Measurements from ENCODE around the gene TNFRSF1B. TPM values are rescaled to one million over a fixed set of nuclear protein-coding genes. Genes with fewer than 3 reads are reported as not detected.

TNFRSF1B gene
- polyA plus RNA-seq, 3 donors from 2014 or later = 162 to 269 (median 165) TPM

DNA sequence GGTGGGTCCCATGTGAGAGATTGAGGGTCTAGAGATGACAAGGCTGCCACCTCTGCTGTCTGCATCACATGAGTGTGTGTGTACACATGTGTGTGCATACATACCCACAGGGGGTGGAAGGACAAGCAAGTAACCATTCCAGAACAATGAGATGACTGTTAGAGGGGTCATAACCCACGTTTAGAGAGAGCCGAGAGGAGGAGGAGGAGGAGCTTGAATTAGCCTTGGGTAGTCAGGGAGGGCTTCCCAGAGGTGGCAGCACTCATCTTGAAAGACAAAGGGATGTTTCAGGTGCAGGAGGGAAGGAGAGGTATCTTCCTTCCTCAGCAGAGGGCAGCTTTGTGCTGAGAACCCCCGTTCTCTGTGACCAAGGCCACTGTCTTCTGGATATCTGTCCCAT lies 21.3 kb downstream of the TNFRSF1B start:
- no peaks in the 10 kb centered on the region for H3K9me3 Mint-ChIP-seq
- H3K27me3 Mint-ChIP-seq (ENCODE audit: low read depth in 3 of 3) = peaks cover 0 to 12% (median 11%) of the 10 kb centered on the region in 3 donors
- no peak for DNase-seq
- peak overlapping the region; percentile 79 to 93 (median 89) for H3K27ac Mint-ChIP-seq
- H3K36me3 Mint-ChIP-seq = peaks cover 5 to 24% (median 10%) of the 10 kb centered on the region in 3 donors
- H3K4me3 Mint-ChIP-seq = peak overlapping the region in 3 of 5 donors; percentile 12 to 45 (median 21)
- H3K4me1 Mint-ChIP-seq = peaks cover 75% of the 10 kb centered on the region in 2 donors

DNA sequence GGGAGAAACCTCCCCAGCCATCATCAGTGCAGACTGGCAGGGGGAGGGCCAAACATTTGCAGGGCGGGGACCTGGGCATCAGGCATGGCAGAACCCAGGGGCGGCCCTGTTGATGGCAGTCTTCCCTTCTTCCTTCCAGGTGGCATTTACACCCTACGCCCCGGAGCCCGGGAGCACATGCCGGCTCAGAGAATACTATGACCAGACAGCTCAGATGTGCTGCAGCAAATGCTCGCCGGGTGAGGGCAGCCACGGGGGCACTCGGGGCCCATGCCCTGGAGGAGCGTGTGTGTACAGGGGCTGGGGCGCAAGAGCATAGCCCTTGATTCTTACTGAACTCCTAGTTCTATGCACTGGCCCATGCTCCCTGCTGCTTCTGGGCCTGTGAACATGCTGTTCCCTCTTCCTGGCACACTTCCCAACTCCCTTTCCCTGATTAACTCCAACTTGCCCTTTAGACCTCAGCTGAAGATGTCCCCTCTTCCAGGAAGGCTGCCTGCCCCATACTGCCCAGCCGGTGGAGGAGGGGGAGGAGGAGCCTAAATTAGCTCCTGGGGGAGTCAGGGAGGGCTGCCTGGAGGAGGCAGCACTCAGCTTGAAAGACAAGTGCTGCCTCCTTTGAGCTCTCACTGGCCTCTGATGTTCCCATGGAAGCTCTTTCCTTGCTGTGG lies 22.0 kb downstream of the TNFRSF1B start:
- Mint-ChIP-seq H3K9me3 (no peaks in the 10 kb centered on the region), H3K27me3 (ENCODE audit: low read depth in 3 of 3) (peaks cover 0 to 12% (median 10%) of the 10 kb centered on the region in 3 donors), H3K4me1 (peaks cover 71 to 73% of the 10 kb centered on the region in 2 donors), H3K4me3 (no peak overlapping the region), H3K36me3 (peaks cover 5 to 27% (median 10%) of the 10 kb centered on the region in 3 donors), H3K27ac (peak overlapping the region; percentile 66 to 92 (median 84))
- no peak for DNase-seq

DNA sequence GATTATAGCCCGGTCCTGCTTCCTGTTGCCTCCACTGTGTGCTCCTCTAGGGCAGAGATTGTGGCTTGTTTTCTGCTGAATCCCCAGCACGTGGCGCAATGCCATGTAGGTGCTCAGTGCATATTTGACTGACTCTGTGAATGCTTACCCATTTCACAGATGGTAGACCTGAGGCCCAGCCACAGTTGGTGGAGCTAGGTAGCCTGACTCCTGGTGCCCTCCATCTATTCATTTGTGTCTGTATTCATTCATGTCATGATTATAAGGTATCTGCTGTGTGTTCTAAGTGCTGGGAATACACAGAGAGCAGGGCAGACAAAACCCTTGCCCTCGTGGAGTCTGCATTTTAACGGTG lies 22.5 kb downstream of the TNFRSF1B start:
- Mint-ChIP-seq H3K9me3 (no peaks in the 10 kb centered on the region), H3K27ac (peak overlapping the region; percentile 66 to 92 (median 82)), H3K4me3 (no peak overlapping the region), H3K4me1 (peaks cover 71 to 73% of the 10 kb centered on the region in 2 donors), H3K27me3 (ENCODE audit: low read depth in 3 of 3) (peaks cover 0 to 11% (median 7%) of the 10 kb centered on the region in 3 donors), H3K36me3 (peaks cover 5 to 32% (median 15%) of the 10 kb centered on the region in 3 donors)
- DNase-seq = no peak

DNA sequence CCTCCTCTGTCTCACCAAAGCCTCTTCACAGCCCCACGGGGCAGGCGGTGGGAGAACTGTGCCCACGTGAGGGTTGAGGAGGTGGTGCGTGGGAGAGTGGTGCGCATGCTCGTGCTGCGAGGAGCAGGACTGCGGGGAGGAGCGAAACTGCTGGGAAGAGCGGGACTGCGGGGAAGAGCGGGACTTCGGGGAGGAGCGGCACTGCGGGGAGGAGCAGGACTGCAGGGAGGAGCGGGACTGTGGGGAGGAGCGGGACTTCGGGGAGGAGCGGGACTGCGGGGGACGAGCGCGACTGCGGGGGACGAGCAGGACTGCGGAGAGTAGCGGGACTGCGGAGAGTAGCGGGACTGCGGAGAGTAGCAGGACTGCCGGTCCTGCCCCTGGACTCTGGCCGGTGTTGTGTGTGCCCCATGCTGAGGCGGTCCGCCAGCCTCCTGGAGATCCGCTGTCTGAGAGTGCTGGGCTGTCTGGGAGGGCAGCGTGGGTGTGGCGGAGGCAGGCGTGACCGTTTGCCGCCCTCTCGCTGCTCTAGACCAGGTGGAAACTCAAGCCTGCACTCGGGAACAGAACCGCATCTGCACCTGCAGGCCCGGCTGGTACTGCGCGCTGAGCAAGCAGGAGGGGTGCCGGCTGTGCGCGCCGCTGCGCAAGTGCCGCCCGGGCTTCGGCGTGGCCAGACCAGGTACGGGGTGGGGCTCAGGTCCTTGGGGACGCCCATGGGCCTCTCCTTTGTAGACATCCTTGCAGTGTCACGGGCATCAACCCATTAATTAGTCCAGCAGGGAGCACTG lies 24.6 kb downstream of the TNFRSF1B start:
- DNase-seq = no peak
- peak overlapping the region in 3 of 6 donors; percentile 55 to 80 (median 73) for H3K27ac Mint-ChIP-seq

DNA sequence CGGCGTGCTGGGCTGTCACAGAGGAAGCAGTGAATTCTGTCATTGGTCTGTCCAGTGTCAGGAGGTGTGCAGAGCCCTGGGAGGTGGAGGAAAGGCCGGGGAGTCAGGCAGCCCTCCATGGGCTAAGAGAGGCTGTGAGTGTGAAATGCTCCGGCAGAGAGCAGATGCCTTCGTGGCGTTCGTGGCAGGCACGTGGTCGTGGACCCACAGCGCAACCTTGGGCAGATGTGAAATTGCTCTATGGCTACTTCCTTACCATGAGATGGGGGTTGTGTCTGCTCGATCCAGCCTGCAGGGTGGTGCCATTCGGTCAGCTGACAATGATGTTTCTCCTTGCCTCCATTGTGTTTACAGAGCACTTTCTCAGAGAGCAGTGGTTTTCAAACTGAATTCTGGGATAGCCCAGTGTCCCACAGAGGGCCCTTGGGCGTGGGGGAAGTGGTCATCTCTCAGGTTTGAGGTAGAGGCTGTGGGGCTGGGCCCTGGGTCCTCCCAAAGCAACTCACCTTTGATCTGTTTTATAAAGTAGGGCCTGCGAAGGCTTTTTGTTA lies 27.9 kb downstream of the TNFRSF1B start:
- H3K27me3 Mint-ChIP-seq (ENCODE audit: low read depth in 3 of 3) = peaks cover 0 to 13% (median 8%) of the 10 kb centered on the region in 3 donors
- H3K27ac Mint-ChIP-seq = peak overlapping the region; percentile 79 to 93 (median 88)
- peaks cover 6 to 33% (median 19%) of the 10 kb centered on the region in 3 donors for H3K36me3 Mint-ChIP-seq
- no peaks in the 10 kb centered on the region for H3K9me3 Mint-ChIP-seq
- no peak overlapping the region for H3K4me3 Mint-ChIP-seq
- no peak for DNase-seq
- peaks cover 41 to 43% of the 10 kb centered on the region in 2 donors for H3K4me1 Mint-ChIP-seq

More for the DNA sequence above, 24.6 kb downstream of the TNFRSF1B start:
- H3K4me3 Mint-ChIP-seq = no peak overlapping the region
- H3K36me3 Mint-ChIP-seq = peaks cover 10 to 42% (median 24%) of the 10 kb centered on the region in 3 donors
- peaks cover 65 to 66% of the 10 kb centered on the region in 2 donors for H3K4me1 Mint-ChIP-seq
- H3K9me3 Mint-ChIP-seq = no peaks in the 10 kb centered on the region
- H3K27me3 Mint-ChIP-seq (ENCODE audit: low read depth in 3 of 3) = peaks cover 0 to 14% (median 8%) of the 10 kb centered on the region in 3 donors

DNA sequence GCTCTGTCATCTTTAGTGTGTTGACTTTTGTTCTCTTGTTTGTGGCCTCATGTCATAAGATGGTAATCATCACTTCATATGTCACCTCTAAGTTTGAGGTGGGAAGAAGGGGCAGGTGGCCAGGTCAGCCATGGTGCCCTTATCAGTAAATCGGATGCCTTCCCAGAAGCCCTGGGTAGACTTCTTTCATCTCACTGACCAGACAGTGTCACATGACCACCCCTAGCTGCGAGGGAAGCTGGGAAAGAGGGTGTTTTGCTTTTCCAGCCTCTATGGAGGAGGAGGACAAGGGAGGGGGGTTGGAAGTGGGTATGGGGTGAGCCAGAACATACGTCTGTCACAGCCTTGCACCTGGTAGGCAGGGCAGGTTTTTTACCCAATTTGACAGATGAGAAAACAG lies 28.6 kb downstream of the TNFRSF1B start:
- Mint-ChIP-seq H3K27ac (peak overlapping the region; percentile 79 to 93 (median 88)), H3K4me1 (peaks cover 43 to 47% of the 10 kb centered on the region in 2 donors), H3K9me3 (no peaks in the 10 kb centered on the region), H3K36me3 (peaks cover 5 to 30% (median 17%) of the 10 kb centered on the region in 3 donors), H3K27me3 (ENCODE audit: low read depth in 3 of 3) (peaks cover 0 to 13% (median 8%) of the 10 kb centered on the region in 3 donors), H3K4me3 (no peak overlapping the region)
- no peak for DNase-seq

DNA sequence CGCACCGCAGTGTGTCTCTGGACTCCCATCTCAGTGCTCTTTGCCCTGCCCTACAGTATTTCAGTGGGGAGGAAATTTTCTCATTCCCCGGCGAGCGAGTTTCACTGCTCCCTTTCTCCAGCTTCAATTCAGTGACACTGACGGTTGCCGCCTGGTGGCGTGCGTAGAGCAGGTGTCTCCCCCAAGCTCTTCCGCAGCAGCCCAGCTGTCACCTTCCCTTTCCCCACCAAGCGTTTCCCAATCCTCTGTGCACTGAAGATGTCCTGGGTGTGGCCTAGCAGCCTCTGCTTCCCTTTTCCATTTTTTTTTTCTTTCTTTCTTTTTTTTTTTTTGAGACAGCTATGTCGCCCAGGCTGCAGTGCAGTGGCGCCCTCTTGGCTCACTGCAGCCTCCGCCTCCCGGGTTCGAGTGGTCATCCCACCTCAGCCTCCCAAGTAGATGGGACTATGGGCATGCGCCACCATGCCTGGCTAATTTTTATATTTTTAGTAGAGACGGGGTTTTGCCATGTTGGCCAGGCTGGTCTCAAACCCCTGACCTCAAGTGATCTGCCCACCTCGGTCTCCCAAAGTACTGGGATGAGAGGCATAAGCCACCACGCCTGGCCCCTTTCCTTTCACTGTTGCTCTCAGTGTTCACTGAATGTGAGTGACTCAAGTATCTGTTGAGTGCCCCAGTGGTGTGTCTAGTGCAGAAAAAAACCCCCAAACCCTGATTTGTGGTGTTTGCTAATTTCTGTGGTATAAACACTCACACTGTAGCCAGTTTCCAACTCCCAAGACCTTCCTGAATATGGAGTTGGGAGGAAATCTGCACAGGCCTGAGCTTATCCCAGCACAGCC lies 30.1 kb downstream of the TNFRSF1B start:
- DNase-seq = no peak
- H3K27ac Mint-ChIP-seq = peak overlapping the region in 4 of 6 donors; percentile 16 to 71 (median 22)
- H3K36me3 Mint-ChIP-seq = peaks cover 9 to 32% (median 18%) of the 10 kb centered on the region in 3 donors
- peaks cover 54 to 55% of the 10 kb centered on the region in 2 donors for H3K4me1 Mint-ChIP-seq
- no peaks in the 10 kb centered on the region for H3K9me3 Mint-ChIP-seq
- peaks cover 0 to 16% (median 6%) of the 10 kb centered on the region in 3 donors for H3K27me3 Mint-ChIP-seq (ENCODE audit: low read depth in 3 of 3)
- no peak overlapping the region for H3K4me3 Mint-ChIP-seq

DNA sequence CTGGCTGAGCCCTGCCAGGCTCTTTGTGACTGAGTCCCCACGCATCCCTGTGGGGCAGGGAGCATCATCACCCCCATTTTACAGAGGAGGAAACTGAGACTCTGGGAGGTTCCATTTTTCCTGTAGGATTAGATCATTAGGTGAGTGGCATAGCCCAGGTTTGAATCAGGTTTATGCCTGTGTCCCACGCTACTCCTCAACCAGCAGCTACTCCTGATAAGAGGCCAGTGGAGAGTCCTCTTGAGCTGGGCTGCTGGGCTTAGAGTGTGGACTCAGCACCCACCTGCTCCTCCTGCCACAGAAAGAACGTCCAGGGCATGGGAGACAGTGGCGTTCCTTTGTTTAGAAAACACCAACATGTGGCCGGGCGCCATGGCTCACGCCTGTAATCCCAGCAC lies 30.7 kb downstream of the TNFRSF1B start:
- H3K27me3 Mint-ChIP-seq (ENCODE audit: low read depth in 3 of 3) = peaks cover 0 to 14% (median 6%) of the 10 kb centered on the region in 3 donors
- H3K4me1 Mint-ChIP-seq = peaks cover 56 to 60% of the 10 kb centered on the region in 2 donors
- H3K36me3 Mint-ChIP-seq = peaks cover 11 to 31% (median 21%) of the 10 kb centered on the region in 3 donors
- no peak overlapping the region for H3K4me3 Mint-ChIP-seq
- peak overlapping the region in 1 of 6 donors; percentile 50 for H3K27ac Mint-ChIP-seq
- DNase-seq = no peak
- H3K9me3 Mint-ChIP-seq = no peaks in the 10 kb centered on the region

DNA sequence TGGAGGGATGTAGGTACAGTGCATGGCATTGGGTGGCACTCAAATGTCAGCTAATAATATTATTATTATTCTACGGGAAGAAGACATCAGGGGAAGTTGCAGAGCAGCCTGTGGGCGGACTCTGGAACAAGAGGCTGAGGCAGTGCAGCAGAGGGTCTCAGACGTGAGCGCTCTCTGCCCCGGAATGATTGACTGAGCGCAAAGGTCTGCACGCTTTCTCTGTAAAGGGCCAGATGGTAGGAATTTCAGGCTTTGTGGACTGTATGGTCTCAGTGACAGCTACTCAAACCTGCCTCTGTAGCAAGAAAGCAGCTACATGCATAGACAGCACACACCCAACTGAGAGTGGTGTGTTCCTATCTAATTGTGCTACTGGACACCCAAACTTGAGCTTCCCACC lies 33.4 kb downstream of the TNFRSF1B start:
- peaks cover 14 to 21% (median 16%) of the 10 kb centered on the region in 3 donors for H3K36me3 Mint-ChIP-seq
- DNase-seq = no peak
- H3K4me1 Mint-ChIP-seq = peaks cover 60 to 64% of the 10 kb centered on the region in 2 donors
- H3K9me3 Mint-ChIP-seq = no peaks in the 10 kb centered on the region
- H3K27me3 Mint-ChIP-seq (ENCODE audit: low read depth in 3 of 3) = peaks cover 0 to 18% (median 2%) of the 10 kb centered on the region in 3 donors
- H3K4me3 Mint-ChIP-seq = peak overlapping the region in 1 of 5 donors; percentile 18
- peak overlapping the region; percentile 85 to 98 (median 94) for H3K27ac Mint-ChIP-seq

DNA sequence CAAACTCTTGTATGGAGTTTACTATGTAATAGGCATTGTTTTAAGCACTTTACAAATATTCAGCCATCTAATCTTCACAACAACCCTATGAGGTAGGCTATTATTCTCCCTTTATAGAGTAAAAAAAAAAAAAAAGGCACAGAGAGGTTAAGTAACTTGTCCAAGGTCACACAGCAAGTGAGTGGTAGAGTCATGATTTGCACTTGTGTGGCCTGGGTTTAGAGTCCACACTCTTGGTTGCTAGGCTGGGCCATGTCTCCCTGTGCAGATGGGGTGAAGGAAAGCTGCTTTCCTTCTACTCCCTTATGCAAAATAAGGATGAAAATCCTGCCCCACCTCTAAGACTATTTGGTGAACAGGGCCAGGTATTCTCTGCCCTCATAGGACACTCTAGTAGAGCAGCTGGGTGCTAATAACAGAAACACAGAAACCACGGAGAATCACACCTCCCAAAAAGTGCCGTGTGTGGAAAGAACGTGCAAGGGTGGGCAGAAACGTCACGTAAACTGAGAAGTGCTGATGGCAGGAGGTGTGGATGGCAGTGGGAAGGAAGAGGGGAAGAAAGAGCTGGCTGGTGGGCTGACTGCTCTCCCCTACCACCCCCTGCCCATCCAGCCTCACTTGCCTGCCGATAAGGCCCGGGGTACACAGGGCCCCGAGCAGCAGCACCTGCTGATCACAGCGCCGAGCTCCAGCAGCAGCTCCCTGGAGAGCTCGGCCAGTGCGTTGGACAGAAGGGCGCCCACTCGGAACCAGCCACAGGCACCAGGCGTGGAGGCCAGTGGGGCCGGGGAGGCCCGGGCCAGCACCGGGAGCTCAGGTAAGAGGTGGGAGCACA lies 34.8 kb downstream of the TNFRSF1B start:
- H3K27me3 Mint-ChIP-seq (ENCODE audit: low read depth in 3 of 3) = peaks cover 0 to 19% (median 2%) of the 10 kb centered on the region in 3 donors
- H3K4me3 Mint-ChIP-seq = peak overlapping the region; percentile 57 to 80 (median 63)
- H3K9me3 Mint-ChIP-seq = no peaks in the 10 kb centered on the region
- peaks cover 63% of the 10 kb centered on the region in 2 donors for H3K4me1 Mint-ChIP-seq
- peak overlapping the region; percentile 89 to 98 (median 94) for H3K27ac Mint-ChIP-seq
- peak; percentile 80 to 87 (median 82) for DNase-seq
- H3K36me3 Mint-ChIP-seq = peaks cover 9 to 17% (median 16%) of the 10 kb centered on the region in 3 donors

DNA sequence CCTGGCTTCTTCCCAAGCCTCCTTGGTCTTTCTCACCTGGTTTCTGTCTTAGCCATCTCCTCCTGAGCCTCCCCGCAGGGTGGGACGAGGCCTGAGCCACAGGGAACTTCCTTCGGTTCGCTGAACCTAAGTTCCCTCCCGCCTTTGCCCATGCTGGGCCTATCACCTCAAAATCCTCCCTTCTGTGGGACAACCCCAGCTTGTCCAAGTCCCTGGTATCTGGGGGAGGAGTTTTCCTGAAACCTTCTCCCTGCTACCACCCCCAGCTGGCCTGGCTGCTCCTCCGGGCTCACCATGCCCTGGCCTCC lies 35.4 kb downstream of the TNFRSF1B start:
- peak overlapping the region; percentile 48 to 67 (median 53) for H3K4me3 Mint-ChIP-seq
- H3K27ac Mint-ChIP-seq = peak overlapping the region; percentile 89 to 98 (median 92)
- H3K27me3 Mint-ChIP-seq (ENCODE audit: low read depth in 3 of 3) = peaks cover 0 to 21% (median 2%) of the 10 kb centered on the region in 3 donors
- no peak for DNase-seq
- peaks cover 9 to 17% (median 16%) of the 10 kb centered on the region in 3 donors for H3K36me3 Mint-ChIP-seq
- H3K4me1 Mint-ChIP-seq = peaks cover 62 to 63% of the 10 kb centered on the region in 2 donors
- H3K9me3 Mint-ChIP-seq = no peaks in the 10 kb centered on the region

DNA sequence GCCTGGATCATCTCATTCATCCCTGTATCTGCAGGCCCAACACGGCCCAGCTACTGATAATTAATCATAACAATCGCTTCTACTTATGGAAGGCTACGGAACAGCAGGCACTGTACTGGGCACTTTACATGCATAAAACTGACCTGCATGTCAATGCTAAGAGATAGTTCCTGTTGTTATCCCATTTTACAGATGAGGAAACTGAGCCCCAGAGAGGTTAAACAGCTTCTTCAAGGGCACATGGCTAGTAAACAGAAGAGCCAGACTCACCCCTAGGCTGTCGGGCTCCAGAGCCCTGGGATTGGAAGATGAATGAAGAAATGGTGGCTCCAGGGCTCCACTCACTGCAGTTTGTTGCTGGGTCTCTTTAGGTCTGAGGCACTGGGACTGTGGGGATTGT lies 35.8 kb downstream of the TNFRSF1B start:
- Mint-ChIP-seq H3K27me3 (ENCODE audit: low read depth in 3 of 3) (peaks cover 0 to 21% (median 4%) of the 10 kb centered on the region in 3 donors), H3K4me1 (peaks cover 62 to 63% of the 10 kb centered on the region in 2 donors), H3K36me3 (peaks cover 9 to 17% (median 16%) of the 10 kb centered on the region in 3 donors), H3K4me3 (peak overlapping the region; percentile 48 to 67 (median 53)), H3K9me3 (no peaks in the 10 kb centered on the region), H3K27ac (peak overlapping the region; percentile 89 to 98 (median 92))
- DNase-seq = no peak

Data from immature natural killer cell (primary cell).